Measurements from ENCODE around the gene PAFAH2.

GRCh38 chr1:25924454-25924853, 73.4 kb downstream of the PAFAH2 start:
- TF ChIP-seq CTCF (IDR thresholded peaks at IDR 0.05 in 2 of 3, conservative IDR thresholded peaks at IDR 0.05 in 1 of 3; ENCODE audit: borderline replicate concordance in 1 of 3, insufficient read depth in 1 of 3, low read depth in 2 of 3, low read length in 2 of 3) (no peak), RAD21 (IDR thresholded peaks at IDR 0.05; ENCODE audit: low read depth) (no peak), POLR2A (IDR thresholded peaks at IDR 0.05; ENCODE audit: borderline replicate concordance, extremely low read depth, insufficient read depth, insufficient read length) (no peak), YY1 (IDR thresholded peaks at IDR 0.05; ENCODE audit: extremely low read depth, insufficient replicate concordance, low read depth, low read length) (no peak), EZH2 (IDR thresholded peaks at IDR 0.05) (no peak), POLR2AphosphoS5 (IDR thresholded peaks at IDR 0.05; ENCODE audit: low read depth, low read length) (no peak), REST (IDR thresholded peaks at IDR 0.05; ENCODE audit: low read depth) (no peak)
